GM23338 (cell line): ENCODE results near the gene GPR158. TPM values are rescaled to one million over a fixed set of nuclear protein-coding genes. Genes with fewer than 3 reads are reported as not detected.

Experiments used
- ATAC-seq: fragments of 200-7000 bp; cut with Tn5 transposase; 3 replicates; pipeline ENCODE4 v1.9.1; 2020
- DNase-seq: peaks from one replicate; pipeline ENCODE4 v3.0.0-alpha.2; 2015; ENCODE audit warnings: low spot score
- H2AFZ ChIP-seq: fragments of 200-600 bp; sonication (generic); 2 replicates; pipeline ENCODE4 v1.8.0; 2016; ENCODE audit warnings: antibody characterized with exemption, mild to moderate bottlenecking, moderate library complexity
- H3F3A ChIP-seq: fragments of 200-600 bp; sonication (generic); replicated peaks from 2 replicates; pipeline ENCODE4 v1.8.0; 2017; ENCODE audit warnings: antibody characterized with exemption, mixed run types, low read depth
- H3K27ac ChIP-seq: fragments of 200-600 bp; sonication (generic); 2 replicates; pipeline ENCODE4 v1.6.1; 2016; ENCODE audit warnings: low read depth
- H3K27me3 ChIP-seq: fragments of 200-600 bp; sonication (generic); 2 replicates; pipeline ENCODE4 v1.8.0; 2016; ENCODE audit warnings: mild to moderate bottlenecking, mixed run types, moderate library complexity; ENCODE audit not compliant: insufficient read depth
- H3K36me3 ChIP-seq: fragments of 200-600 bp; sonication (generic); 2 replicates; pipeline ENCODE4 v1.8.0; 2016; ENCODE audit warnings: mild to moderate bottlenecking; ENCODE audit not compliant: insufficient read depth
- H3K4me1 ChIP-seq: fragments of 200-600 bp; sonication (generic); 2 replicates; pipeline ENCODE4 v1.8.0; 2016; ENCODE audit warnings: mild to moderate bottlenecking, moderate library complexity; ENCODE audit not compliant: insufficient read depth
- H3K4me2 ChIP-seq: fragments of 200-600 bp; sonication (generic); 2 replicates; pipeline ENCODE4 v1.7.1; 2017; ENCODE audit warnings: mixed run types
- H3K4me3 ChIP-seq: fragments of 200-600 bp; sonication (generic); 2 replicates; pipeline ENCODE4 v1.6.1; 2016; ENCODE audit warnings: mixed run types
- H3K79me2 ChIP-seq: fragments of 200-600 bp; sonication (generic); replicated peaks from 2 replicates; pipeline ENCODE4 v1.8.0; 2017; ENCODE audit warnings: mild to moderate bottlenecking; ENCODE audit not compliant: insufficient read depth
- H3K9me2 ChIP-seq: fragments of 200-600 bp; sonication (generic); 2 replicates; pipeline ENCODE4 v1.8.0; 2017; ENCODE audit not compliant: insufficient read depth
- H4K20me1 ChIP-seq: fragments of 200-600 bp; sonication (generic); replicated peaks from 2 replicates; pipeline ENCODE4 v1.8.0; 2017; ENCODE audit warnings: mild to moderate bottlenecking; ENCODE audit not compliant: insufficient read depth
- H3K27ac Mint-ChIP-seq: 2 replicates; pipeline ENCODE4 v1.8.0; 2020; ENCODE audit warnings: inconsistent platforms, mild to moderate bottlenecking, moderate library complexity, mixed read lengths
- H3K27me3 Mint-ChIP-seq: 3 replicates; pipeline ENCODE4 v1.8.0; 2022; ENCODE audit warnings: low read depth, mild to moderate bottlenecking, moderate library complexity, mixed read lengths, inconsistent platforms; ENCODE audit not compliant: insufficient read depth, poor library complexity
- H3K36me3 Mint-ChIP-seq: 3 replicates; pipeline ENCODE4 v1.8.0; 2021; ENCODE audit warnings: low read depth, mild to moderate bottlenecking, inconsistent platforms, moderate library complexity, mixed read lengths
- H3K4me1 Mint-ChIP-seq: 3 replicates; pipeline ENCODE4 v1.8.0; 2020; ENCODE audit warnings: mild to moderate bottlenecking, inconsistent platforms, mixed read lengths
- H3K4me3 Mint-ChIP-seq: 3 replicates; pipeline ENCODE4 v1.8.0; 2021; ENCODE audit warnings: moderate library complexity, mild to moderate bottlenecking, inconsistent platforms, mixed read lengths
- H3K9me3 Mint-ChIP-seq: 3 replicates; pipeline ENCODE4 v1.8.0; 2020; ENCODE audit warnings: moderate library complexity, mild to moderate bottlenecking, inconsistent platforms, mixed read lengths
- CREB1 ChIP-seq: fragments of 250-450 bp; sonication (Bioruptor Pico); IDR thresholded peaks from 2 replicates; pipeline ENCODE4 v1.5.0; 2020; ENCODE audit warnings: low read depth, mild to moderate bottlenecking, moderate library complexity
- CTCF ChIP-seq, 2 experiments: fragments of 200-600 bp in 1 of 2; sonication (generic) in 1 of 2; conservative IDR thresholded peaks; 2 replicates each; pipeline versions ENCODE4 v1.5.1 to v1.6.1; 2016 to 2017; ENCODE audit warnings: antibody characterized with exemption in 2 of 2, low read depth in 2 of 2, mild to moderate bottlenecking in 2 of 2, moderate library complexity in 1 of 2
- EZH2phosphoT487 ChIP-seq: fragments of 200-600 bp; sonication (generic); IDR thresholded peaks from one replicate; pipeline ENCODE4 v1.8.1; 2018; ENCODE audit warnings: antibody characterized with exemption; ENCODE audit not compliant: unreplicated experiment
- JUNB ChIP-seq: IDR thresholded peaks from one replicate; pipeline ENCODE4 v1.6.1; 2016; ENCODE audit warnings: antibody characterized with exemption; ENCODE audit not compliant: unreplicated experiment
- POLR2AphosphoS5 ChIP-seq: IDR thresholded peaks from 2 replicates; pipeline ENCODE4 v1.6.1; 2016; ENCODE audit warnings: antibody characterized with exemption, low read depth
- REST ChIP-seq: IDR thresholded peaks from one replicate; pipeline ENCODE4 v1.6.1; 2018; ENCODE audit warnings: antibody characterized with exemption; ENCODE audit not compliant: unreplicated experiment
- STAT1 ChIP-seq: IDR thresholded peaks from one replicate; pipeline ENCODE4 v1.6.1; 2016; ENCODE audit warnings: antibody characterized with exemption; ENCODE audit not compliant: unreplicated experiment
- ZNF114 ChIP-seq: fragments of 250-450 bp; sonication (Bioruptor Pico); IDR thresholded peaks from 2 replicates; pipeline ENCODE4 v1.5.0; 2020; ENCODE audit warnings: mild to moderate bottlenecking, moderate library complexity
- polyA plus RNA-seq: library from polyadenylated mRNA; unstranded; fragments of >200 nt; fragmentation: Nextera tagmentation; extraction: Ambion mirVana; gene quantifications from 2 replicates; pipeline ENCODE4 v1.2.1, GENCODE V29; 2016
- total RNA-seq: library from RNA; depleted of rRNA; stranded (reverse); fragments of >200 nt; shearing (Covaris generic); gene quantifications from 2 replicates; pipeline ENCODE4 v1.2.3, GENCODE V29; 2014
- TF ChIP-seq, protein P1 (sequence below): IDR thresholded peaks from 2 replicates; pipeline ENCODE4 v1.6.1; 2016; ENCODE audit warnings: antibody characterized with exemption

The GPR158 gene
- total and polyA plus RNA-seq, 2 experiments from 2014 or later, result 0.13 to 1.5 TPM

DNA sequence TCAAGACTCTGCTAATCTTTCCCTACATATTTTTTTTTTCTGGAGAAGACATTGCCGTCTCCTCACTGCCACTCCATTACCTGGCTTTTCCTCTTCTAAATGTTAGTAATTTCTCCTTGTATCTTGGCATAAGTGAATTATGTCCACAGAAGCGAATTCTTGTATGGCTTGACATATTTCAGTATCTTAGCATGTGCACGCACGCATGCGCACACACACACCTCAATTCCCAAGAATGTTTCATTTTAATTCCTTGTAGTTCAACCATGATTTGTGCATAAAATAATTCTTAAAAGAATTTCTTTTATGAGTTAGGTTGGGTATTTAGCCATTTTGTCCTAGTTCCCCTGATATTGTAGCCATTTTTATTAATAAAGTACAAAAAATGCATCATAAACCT is 458.0 kb downstream of the GPR158 start (continued):
- TF ChIP-seq REST (no peak), STAT1 (no peak), CREB1 (no peak), ZNF114 (CRISPR knock-in tag) (no peak), POLR2AphosphoS5 (no peak)
- TF ChIP-seq, protein P1, sequence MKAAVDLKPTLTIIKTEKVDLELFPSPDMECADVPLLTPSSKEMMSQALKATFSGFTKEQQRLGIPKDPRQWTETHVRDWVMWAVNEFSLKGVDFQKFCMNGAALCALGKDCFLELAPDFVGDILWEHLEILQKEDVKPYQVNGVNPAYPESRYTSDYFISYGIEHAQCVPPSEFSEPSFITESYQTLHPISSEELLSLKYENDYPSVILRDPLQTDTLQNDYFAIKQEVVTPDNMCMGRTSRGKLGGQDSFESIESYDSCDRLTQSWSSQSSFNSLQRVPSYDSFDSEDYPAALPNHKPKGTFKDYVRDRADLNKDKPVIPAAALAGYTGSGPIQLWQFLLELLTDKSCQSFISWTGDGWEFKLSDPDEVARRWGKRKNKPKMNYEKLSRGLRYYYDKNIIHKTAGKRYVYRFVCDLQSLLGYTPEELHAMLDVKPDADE, result no peak

DNA sequence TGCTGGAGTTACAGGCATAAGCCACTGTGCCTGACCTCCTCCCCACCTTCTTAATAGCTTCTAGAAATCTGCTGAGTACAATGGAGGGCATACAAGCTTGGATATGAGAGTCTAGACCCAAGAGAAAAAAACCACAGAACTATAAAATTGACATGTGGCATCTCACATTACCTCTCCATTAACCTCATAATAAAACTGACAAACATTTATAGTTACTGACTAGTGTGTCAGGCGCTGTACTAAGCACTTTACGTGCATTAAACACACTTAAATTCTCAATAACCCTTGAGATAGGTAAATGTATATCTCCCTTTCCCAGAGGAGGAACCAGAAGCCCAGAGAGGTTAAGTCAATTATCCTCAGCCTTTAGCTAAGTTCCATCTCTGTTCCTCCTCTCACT is 458.7 kb downstream of the GPR158 start:
- Histone ChIP-seq H2AFZ (no peak overlapping the region), H3K4me1 (no peaks in the 10 kb centered on the region), H4K20me1 (no peaks in the 10 kb centered on the region), H3K27me3 (no peaks in the 10 kb centered on the region), H3F3A (no peaks in the 10 kb centered on the region), H3K9me2 (no peaks in the 10 kb centered on the region), H3K79me2 (no peaks in the 10 kb centered on the region), H3K4me2 (no peak overlapping the region), H3K4me3 (no peak overlapping the region), H3K27ac (no peak overlapping the region), H3K36me3 (no peaks in the 10 kb centered on the region)
- H3K4me3 Mint-ChIP-seq, result no peak overlapping the region
- H3K27me3 Mint-ChIP-seq, result peaks cover 5% of the 10 kb centered on the region
- ATAC-seq (no peak), DNase-seq (no peak)
- H3K9me3 Mint-ChIP-seq, result no peaks in the 10 kb centered on the region
- no peaks in the 10 kb centered on the region for H3K36me3 Mint-ChIP-seq
- TF ChIP-seq POLR2AphosphoS5 (no peak), CREB1 (no peak), STAT1 (no peak), ZNF114 (CRISPR knock-in tag) (no peak), JUNB (no peak)
- H3K27ac Mint-ChIP-seq, result no peak overlapping the region
- no peaks in the 10 kb centered on the region for H3K4me1 Mint-ChIP-seq

- H3K27ac Mint-ChIP-seq, result no peak overlapping the region
- no peak overlapping the region for H3K4me3 ChIP-seq
- no peaks in the 10 kb centered on the region for H3K9me2 ChIP-seq
- no peaks in the 10 kb centered on the region for H3K27me3 Mint-ChIP-seq
- no peak overlapping the region for H2AFZ ChIP-seq
- H3K4me3 Mint-ChIP-seq, result no peak overlapping the region
- no peaks in the 10 kb centered on the region for H3K79me2 ChIP-seq
- ATAC-seq (peak; percentile 63), DNase-seq (no peak)
- no peaks in the 10 kb centered on the region for H4K20me1 ChIP-seq
- no peaks in the 10 kb centered on the region for H3K36me3 Mint-ChIP-seq
- no peaks in the 10 kb centered on the region for H3K27me3 ChIP-seq
- H3F3A ChIP-seq, result no peaks in the 10 kb centered on the region
- no peak overlapping the region for H3K4me2 ChIP-seq
- H3K36me3 ChIP-seq, result no peaks in the 10 kb centered on the region
- H3K4me1 Mint-ChIP-seq, result no peaks in the 10 kb centered on the region
- H3K4me1 ChIP-seq, result no peaks in the 10 kb centered on the region
- H3K27ac ChIP-seq, result no peak overlapping the region
- TF ChIP-seq EZH2phosphoT487 (no peak), CTCF (conservative IDR thresholded peaks at IDR 0.05; ENCODE audit: low read depth in 2 of 2) (peak in 1 of 2 experiments; percentile 40; a peak in 2 of 4 replicates)
- no peaks in the 10 kb centered on the region for H3K9me3 Mint-ChIP-seq
Observed at GRCh38 chr10:25639646-25640045, 464.8 kb downstream of the GPR158 start.
